NOMO-1 (cell line): ENCODE data around the gene CTCFL.
"Not testable (repeated sequence)": the region's sequence is repeated elsewhere in the genome, so short reads cannot be mapped to it uniquely, and the experiment has no call there.

Experiments used
- DNase-seq, 2 experiments: peaks; one replicate each; lab custom pipeline; 2025; ENCODE audit not compliant: unreplicated experiment in 2 of 2; lab: John Stamatoyannopoulos, UW

The CTCFL gene

GRCh38 chr20:57483287-57484050, 41.5 kb downstream of the CTCFL start:
- DNase-seq: no peak

GRCh38 chr20:57482796-57483195, 42.1 kb downstream of the CTCFL start:
- DNase-seq: no peak

- DNase-seq: peak in 1 of 2 experiments; percentile 11
These were observed 42.8 kb downstream of the CTCFL start for GRCh38 chr20:57482148-57482547.

DNA sequence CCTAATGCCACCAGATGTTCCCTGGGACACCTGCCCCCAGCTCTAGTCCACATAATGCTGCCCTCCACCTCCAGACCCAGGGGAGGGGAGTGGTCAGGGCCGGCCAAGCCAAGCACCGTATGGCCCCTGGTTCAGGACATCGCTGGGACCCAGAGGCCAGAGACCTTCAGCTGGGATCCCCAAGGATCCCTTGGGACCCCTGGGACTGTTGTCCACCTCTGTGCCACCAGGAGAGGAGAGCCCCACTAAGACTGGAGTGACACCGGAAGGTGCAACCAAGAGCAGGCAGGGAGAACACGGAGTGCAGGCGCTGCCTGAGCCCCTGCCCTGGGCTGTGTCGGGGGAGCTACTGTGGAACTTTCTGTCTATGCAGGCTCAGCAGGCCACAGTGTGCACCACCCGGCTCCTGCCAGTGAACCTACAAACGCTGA, 43.6 kb downstream of the CTCFL start:
- peak in 1 of 2 experiments; percentile 13 for DNase-seq

DNA sequence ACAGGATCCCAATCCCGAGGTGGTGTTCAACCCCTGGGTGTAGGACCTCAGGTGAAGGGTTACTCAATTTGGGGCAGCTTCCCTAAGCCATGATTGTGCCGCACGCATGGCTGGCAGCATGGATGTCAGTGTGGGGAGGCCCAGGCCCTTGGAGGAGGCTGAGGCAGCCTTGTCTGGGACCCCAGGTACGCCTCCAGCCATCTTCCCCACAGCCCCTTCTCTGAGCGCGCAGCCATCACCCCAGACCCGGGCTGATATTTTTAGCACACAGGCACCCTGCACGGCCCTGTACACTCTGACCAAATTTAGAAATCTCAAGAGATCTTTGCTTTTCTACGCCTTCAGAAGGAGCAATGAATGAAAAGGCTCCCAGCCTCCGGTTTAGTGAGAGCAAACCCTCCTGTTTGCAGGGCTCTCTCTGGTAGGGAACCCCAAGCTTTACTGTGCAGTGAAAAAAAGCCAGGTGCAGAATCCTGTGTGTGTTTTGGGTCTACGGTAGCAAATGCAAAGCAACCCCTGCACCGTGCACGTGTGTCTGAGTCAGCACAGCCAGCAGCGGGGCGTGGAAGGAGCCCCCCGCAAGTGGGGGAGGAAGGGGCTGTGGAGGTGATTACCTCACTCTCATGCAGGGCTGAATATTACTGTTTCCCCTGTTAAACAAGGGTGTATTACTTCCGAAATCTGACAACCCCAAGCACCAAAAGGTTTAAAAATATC, 44.3 kb downstream of the CTCFL start:
- peak; percentile 50 to 57 for DNase-seq

DNA sequence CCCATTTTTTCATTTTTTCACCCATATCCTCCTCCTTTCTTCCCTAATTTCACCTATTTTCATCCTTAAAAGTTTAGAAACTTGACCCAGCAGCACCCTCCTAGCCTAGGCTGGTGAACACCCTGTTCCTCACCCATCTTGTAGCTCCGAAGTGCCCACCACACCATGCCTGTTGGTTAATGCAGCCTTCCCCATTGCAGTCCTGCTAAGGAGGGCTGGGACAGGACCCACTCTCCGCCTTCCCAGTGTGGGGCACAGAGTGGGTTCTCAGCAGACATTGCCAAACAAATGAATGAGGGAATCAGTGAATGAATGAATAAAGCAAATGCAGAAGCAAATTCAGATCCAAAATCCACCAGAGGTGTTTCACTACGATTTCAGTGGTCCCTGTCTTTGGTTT, 45.7 kb downstream of the CTCFL start:
- DNase-seq: no peak

- DNase-seq: peak; percentile 28 to 32
These were observed 46.8 kb downstream of the CTCFL start for GRCh38 chr20:57478176-57478575.

DNA sequence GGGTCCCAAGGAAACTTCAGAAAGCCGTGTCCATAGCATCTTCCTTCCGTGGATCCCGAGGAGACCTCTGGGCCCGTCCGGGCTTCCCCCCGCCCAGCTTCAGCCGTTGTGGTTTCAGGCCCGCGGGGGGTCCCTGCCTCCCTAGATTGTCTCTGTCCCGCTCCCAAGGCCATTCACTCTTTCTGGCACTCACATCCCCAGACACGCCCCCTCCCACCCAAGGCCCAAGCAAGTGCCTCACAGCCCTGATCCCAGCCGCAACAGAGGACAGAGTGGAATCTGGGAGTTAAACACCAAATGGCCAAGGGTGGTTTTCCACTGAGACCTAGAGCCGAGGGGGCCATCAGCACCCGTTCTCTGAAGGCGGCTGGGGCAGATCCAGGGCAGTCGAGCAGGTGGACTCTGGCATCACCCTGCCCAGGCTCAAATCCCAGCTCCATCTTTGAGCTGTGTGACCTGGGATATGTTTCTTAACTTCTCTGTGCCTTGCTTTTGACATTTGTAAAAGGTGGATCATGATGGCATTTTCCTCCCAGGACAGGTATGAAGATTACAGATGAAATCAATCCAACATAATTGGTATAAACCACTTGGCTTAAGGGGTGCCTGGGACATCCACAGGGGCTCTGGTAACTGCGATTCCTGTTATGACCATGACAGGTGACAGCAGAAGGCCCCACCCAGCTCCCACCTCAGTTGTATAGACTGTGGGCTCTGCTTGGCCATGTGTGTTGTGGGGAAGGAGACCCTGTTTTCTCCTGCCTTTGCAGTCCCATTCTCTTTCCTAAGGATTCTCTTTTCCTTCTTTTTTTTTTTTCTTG, 48.1 kb downstream of the CTCFL start:
- DNase-seq: no peak

DNA sequence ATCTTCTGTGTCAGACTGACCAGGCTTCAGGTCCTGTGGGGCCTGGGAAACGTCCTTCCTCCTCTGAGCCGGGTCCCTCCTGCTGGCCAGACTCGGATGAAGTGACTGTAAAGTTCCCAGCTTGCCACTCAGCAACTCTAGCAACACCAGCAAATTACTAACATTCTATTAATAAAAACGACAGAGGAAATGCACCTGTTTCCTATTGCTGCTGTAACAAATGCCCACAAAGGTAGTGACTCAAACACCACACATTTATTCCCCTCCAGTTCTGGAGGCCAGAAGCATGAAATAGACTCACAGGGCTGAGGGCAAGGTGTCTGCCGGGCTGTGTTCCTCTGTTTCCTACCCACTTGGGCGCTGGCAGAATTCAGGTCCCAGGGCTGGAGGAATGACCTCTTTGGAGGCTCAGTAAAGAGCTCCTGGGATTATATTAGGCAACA, 48.8 kb downstream of the CTCFL start:
- peak; percentile 56 to 75 for DNase-seq

- DNase-seq: no peak
These were observed 49.4 kb downstream of the CTCFL start for GRCh38 chr20:57475388-57476083.

- DNase-seq: no peak
These were observed 50.1 kb downstream of the CTCFL start for GRCh38 chr20:57474816-57475215.

DNA sequence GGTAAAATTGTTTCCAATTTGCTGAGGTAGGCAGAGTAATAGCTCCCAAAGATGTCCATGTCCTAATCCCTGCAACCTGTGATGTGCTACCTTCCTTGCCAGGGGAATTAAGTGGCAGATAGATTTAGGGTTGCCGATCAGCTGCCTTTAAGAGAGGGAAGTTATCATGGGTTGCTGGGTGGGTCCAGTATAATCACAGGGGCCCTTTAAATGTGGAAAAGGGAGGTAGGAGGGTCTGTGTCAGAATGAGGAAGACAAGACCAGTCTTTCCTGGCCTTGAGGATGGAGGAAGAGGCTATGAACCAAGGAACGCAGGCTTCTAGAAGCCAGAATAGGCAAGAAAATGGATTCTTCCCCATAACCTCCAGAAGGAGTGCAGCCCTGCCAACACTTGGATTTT, 50.7 kb downstream of the CTCFL start:
- peak in 1 of 2 experiments; percentile 24 for DNase-seq

GRCh38 chr20:57473246-57474048, 51.5 kb downstream of the CTCFL start:
- DNase-seq: peak; percentile 86 to 88

- DNase-seq: not testable (repeated sequence)
These were observed 52.5 kb downstream of the CTCFL start for GRCh38 chr20:57472474-57472873.

DNA sequence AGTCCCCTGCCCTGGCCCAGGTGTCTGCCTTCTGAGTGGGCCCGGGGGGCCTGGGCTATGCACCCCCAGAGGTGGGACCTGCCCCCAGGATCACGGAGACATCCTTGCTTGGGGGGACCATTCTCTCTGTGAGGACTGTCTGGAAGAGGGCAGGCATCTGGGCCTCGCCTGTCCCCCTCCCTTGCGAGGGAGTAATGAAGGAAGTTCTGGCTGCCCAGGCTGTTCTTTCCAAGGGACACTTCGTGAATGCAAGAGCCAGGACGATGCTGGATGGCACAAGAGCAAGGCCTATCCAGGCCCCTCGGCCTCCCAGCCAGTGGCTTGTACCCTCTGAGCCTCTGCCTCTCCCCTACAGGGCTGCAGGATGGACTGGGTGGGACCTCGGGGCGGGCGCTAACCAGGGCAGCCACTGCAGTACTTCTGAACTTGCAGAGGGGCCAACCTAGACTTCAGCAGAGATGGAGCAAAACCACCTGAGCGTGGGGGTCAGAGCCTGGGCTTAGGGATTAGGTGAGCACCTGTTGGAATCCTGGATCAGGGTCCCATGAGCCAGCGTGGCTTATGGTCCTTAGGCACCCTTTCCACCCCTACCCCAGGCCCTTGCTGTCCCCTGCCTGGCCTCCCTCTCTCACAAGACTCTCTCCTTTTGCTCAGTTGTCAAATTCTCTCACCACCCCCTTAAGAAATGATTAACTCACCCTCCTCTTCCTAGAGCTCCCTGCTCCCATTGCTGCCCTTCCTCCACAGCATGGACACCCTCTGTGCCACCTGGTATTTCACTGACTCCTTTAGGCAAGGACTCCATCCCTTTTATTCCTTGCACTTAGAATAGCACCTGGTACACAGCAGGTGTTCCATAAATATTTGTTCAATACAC, 53.2 kb downstream of the CTCFL start:
- no peak for DNase-seq

GRCh38 chr20:57470666-57471495, 54.1 kb downstream of the CTCFL start:
- DNase-seq: no peak

DNA sequence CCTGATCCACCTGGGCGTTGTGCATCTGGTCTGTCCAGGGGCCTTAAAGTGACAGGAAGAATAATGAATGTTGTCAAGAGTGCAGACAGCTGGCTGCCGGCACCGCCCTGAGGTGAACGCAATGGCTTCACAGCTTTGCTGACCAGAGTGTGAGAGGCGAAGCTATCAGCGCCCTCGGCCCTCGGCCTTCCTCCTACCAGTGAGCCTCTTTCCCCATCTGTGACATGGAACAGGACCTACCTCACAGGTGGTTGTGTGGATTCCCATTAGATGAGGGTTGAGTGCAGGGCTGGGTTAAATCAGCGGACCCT, 54.8 kb downstream of the CTCFL start:
- DNase-seq: no peak
